ENCODE data around the gene PHF20. TPM values are rescaled to one million over a fixed set of nuclear protein-coding genes. Genes with fewer than 3 reads are reported as not detected.

PHF20 gene
- total and polyA plus RNA-seq, 2 of the 8 experiments (the other 6 are each of a cell fraction or from before 2014, with no cell fraction given), result 25.6 to 70.1 TPM

DNA sequence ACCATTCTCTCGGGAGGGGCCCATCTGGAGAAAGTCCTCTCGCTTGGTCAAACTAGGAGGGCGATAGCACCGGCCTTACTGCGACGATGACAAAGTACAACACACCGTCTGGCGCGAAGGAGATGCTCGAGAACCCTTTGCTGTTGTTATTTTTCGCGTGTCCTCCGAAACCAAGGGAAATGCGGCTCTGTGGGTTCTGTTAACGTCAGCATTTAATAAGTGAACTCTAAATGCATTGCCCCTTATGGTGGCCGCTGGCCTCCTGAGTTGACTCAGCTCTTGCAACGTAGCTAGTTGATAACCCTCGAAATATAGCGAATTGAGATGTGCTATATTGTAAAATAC lies 183.1 kb downstream of the PHF20 start:
- H3K23ac ChIP-seq (ENCODE audit: insufficient read length), result no peak overlapping the region
- no peaks in the 10 kb centered on the region for H3K9me3 ChIP-seq (ENCODE audit: insufficient read depth in 2 of 2, low read depth in 1 of 2, low read length in 1 of 2)
- H2BK15ac ChIP-seq (ENCODE audit: low read length), result 0 out of 2 replicates have a peak overlapping the region, but pooled peaks have one; percentile 97
- no peak for FAIRE-seq
- H2BK120ac ChIP-seq (replicated peaks; ENCODE audit: low read depth, low read length), result peak overlapping the region; percentile 10
- H3K18ac ChIP-seq (ENCODE audit: extremely low read depth, low read length), result peak overlapping the region; percentile 95
- POLR2A ChIA-PET (ENCODE audit: partially characterized antibody), result interaction anchor here (0.6 to 3.9 kb wide), 20 partner anchors 10 to 444 kb away, joined by 3 to 30 read pairs (median 6); partner anchors contain the start of genes CNBD2, CPNE1, NFS1 and RBM12
- no peak overlapping the region; the same call in 1 of the 2 replicates for H2BK20ac ChIP-seq (ENCODE audit: low read length)
- H3K27ac ChIP-seq (ENCODE audit: low read depth, low read length), result peak overlapping the region; percentile 88
- H3K23me2 ChIP-seq (ENCODE audit: low read depth, low read length), result peaks cover 8% of the 10 kb centered on the region
- H3K14ac ChIP-seq (ENCODE audit: insufficient read length), result no peak overlapping the region
- peak overlapping the region; percentile 76 to 97 for H3K4me2 ChIP-seq (ENCODE audit: insufficient read depth in 1 of 2, low read depth in 2 of 2, low read length in 2 of 2)
- peaks cover 5 to 18% of the 10 kb centered on the region in 2 experiments; a peak in 2 of 4 replicates for H3K79me2 ChIP-seq (ENCODE audit: control insufficient read depth in 1 of 2, insufficient read depth in 2 of 2, low read length in 2 of 2)
- WGBS, 2 experiments (ENCODE audit: extremely low coverage in 1 of 2, insufficient coverage in 1 of 2, insufficient read length in 1 of 2, insufficient replicate concordance in 2 of 2, low coverage in 1 of 2, low lambda C conversion rate in 2 of 2, missing lambda C conversion rate in 1 of 2), result 12% methylated on average over 19 of the region's 19 CpGs; no CpG with 5 or more reads in 1 of the 2 experiments
- H4K91ac ChIP-seq (replicated peaks; ENCODE audit: insufficient read length, low read length), result no peak overlapping the region
- H3K4me1 ChIP-seq (replicated peaks in 1 of 4; ENCODE audit: control insufficient read depth in 3 of 4, insufficient read depth in 4 of 4, low read length in 3 of 4), result peaks cover 0 to 3% (median 0%) of the 10 kb centered on the region in 4 experiments; a peak in 2 of 7 replicates
- peak overlapping the region; percentile 81 for H4K5ac ChIP-seq (ENCODE audit: insufficient read length, low read depth, low read length)
- peak overlapping the region; percentile 74 for H3K4ac ChIP-seq (replicated peaks; ENCODE audit: insufficient read length, low read depth, low read length)
- peak overlapping the region; percentile 83 for H2BK5ac ChIP-seq (ENCODE audit: low read depth, low read length)
- H3K79me1 ChIP-seq (ENCODE audit: low read depth, low read length), result 0 out of 2 replicates have a peak, but pooled peaks cover 4% of the 10 kb centered on the region
- no peak for DNase-seq (ENCODE audit: low read depth in 1 of 2, low spot score in 2 of 2)
- H3K4me3 ChIP-seq (ENCODE audit: extremely low read depth in 1 of 4, insufficient read depth in 2 of 4, low read depth in 3 of 4, low read length in 4 of 4), result peak overlapping the region; percentile 57 to 95 (median 79)
- H2AFZ ChIP-seq (ENCODE audit: low read length), result peak overlapping the region; percentile 92
- peaks cover 3 to 5% of the 10 kb centered on the region in 2 experiments for H4K20me1 ChIP-seq (replicated peaks in 1 of 2; ENCODE audit: control insufficient read depth in 1 of 2, insufficient read depth in 2 of 2, low read length in 2 of 2)
- CTCF ChIA-PET (ENCODE audit: partially characterized antibody), result interaction anchor here (0.7 to 3.4 kb wide), 33 partner anchors 8 to 491 kb away, joined by 3 to 26 read pairs (median 4); partner anchors contain the start of genes CNBD2 and RBM39
- peak overlapping the region; percentile 84; the same call in 1 of the 2 replicates for H4K8ac ChIP-seq (ENCODE audit: extremely low read depth, insufficient read depth, low read length)
- no peaks in the 10 kb centered on the region for H3K36me3 ChIP-seq (ENCODE audit: control insufficient read depth in 2 of 4, insufficient read depth in 4 of 4, low read length in 3 of 4)
- peak overlapping the region; percentile 84; the same call in 1 of the 2 replicates for H2BK12ac ChIP-seq (ENCODE audit: low read depth, low read length)
- H3K27me3 ChIP-seq (replicated peaks in 1 of 4; ENCODE audit: control insufficient read depth in 3 of 4, extremely low read depth in 1 of 4, insufficient read depth in 3 of 4, low read length in 3 of 4), result no peaks in the 10 kb centered on the region
- no peak for TF ChIP-seq CBX5 (IDR thresholded peaks at IDR 0.05; ENCODE audit: low read depth, low read length)
- TF ChIP-seq FOSL1 (IDR thresholded peaks at IDR 0.05; ENCODE audit: insufficient read depth, low read depth, low read length), result no peak
- TF ChIP-seq POLR2A (IDR thresholded peaks at IDR 0.05; ENCODE audit: control extremely low read depth in 1 of 2, low read depth in 2 of 2, low read length in 2 of 2), result no peak
- peak; percentile 89 for TF ChIP-seq MAFK (IDR thresholded peaks at IDR 0.05; ENCODE audit: low read depth, low read length)
- TF ChIP-seq CHD1 (IDR thresholded peaks at IDR 0.05; ENCODE audit: low read depth, low read length), result no peak
- no peak for TF ChIP-seq SRF (IDR thresholded peaks at IDR 0.05; ENCODE audit: low read depth, low read length)
- TF ChIP-seq CEBPB (IDR thresholded peaks at IDR 0.05; ENCODE audit: low read depth, low read length), result no peak
- TF ChIP-seq, protein P1, sequence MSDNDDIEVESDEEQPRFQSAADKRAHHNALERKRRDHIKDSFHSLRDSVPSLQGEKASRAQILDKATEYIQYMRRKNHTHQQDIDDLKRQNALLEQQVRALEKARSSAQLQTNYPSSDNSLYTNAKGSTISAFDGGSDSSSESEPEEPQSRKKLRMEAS (IDR thresholded peaks at IDR 0.05), result no peak
- TF ChIP-seq SIN3A (conservative IDR thresholded peaks at IDR 0.05 in 1 of 2, IDR thresholded peaks at IDR 0.05 in 1 of 2; ENCODE audit: low read depth in 1 of 2, low read length in 2 of 2), result 0 out of 4 replicates have a peak, but pooled peaks of 1 of the 2 experiments have one; percentile 38
- TF ChIP-seq, protein P2, sequence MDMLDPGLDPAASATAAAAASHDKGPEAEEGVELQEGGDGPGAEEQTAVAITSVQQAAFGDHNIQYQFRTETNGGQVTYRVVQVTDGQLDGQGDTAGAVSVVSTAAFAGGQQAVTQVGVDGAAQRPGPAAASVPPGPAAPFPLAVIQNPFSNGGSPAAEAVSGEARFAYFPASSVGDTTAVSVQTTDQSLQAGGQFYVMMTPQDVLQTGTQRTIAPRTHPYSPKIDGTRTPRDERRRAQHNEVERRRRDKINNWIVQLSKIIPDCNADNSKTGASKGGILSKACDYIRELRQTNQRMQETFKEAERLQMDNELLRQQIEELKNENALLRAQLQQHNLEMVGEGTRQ (IDR thresholded peaks at IDR 0.05; ENCODE audit: low read length), result no peak
- no peak for TF ChIP-seq RFX5 (IDR thresholded peaks at IDR 0.05; ENCODE audit: borderline replicate concordance, low read depth, low read length)
- H3K9ac ChIP-seq (replicated peaks in 1 of 4; ENCODE audit: extremely low read depth in 1 of 4, low read depth in 3 of 4, low read length in 3 of 4), result peak overlapping the region; percentile 43 to 72 (median 64)
- H2AK5ac ChIP-seq (ENCODE audit: low read depth, low read length), result no peak overlapping the region
- peak overlapping the region; percentile 49 for H3K56ac ChIP-seq (replicated peaks; ENCODE audit: insufficient read length, low read depth, low read length)
